K562 (cell line): Measurements from ENCODE around the gene ALK. TPM values are rescaled to one million over a fixed set of nuclear protein-coding genes. Genes with fewer than 3 reads are reported as not detected.

ENCODE experiments used
- ATAC-seq: fragments of 200-7000 bp; cut with Tn5 transposase; 3 replicates; pipeline ENCODE4 v1.9.1; 2020; ENCODE audit warnings: moderate library complexity
- BruUV-seq: library from RNA; stranded (reverse); fragments of 400-500 nt; replicated peaks from 2 replicates; lab custom pipeline; 2021; lab: Mats Ljungman, UMichigan
- CTCF ChIA-PET: fragments of 300-600 bp; formaldehyde crosslinking; extraction: SDS; loops from one replicate; lab custom pipeline; 2021; ENCODE audit warnings: low intra/inter-chr PET ratio; lab: Yijun Ruan, JAX
- POLR2A ChIA-PET: fragments of 300-600, 350-650 bp; sonication (Branson Sonifier 250); formaldehyde crosslinking; extraction: SDS; loops from one replicate; lab custom pipeline; 2021; ENCODE audit warnings: antibody characterized with exemption, inconsistent platforms; lab: Yijun Ruan, JAX
- DNase-seq, 4 experiments: peaks; one replicate each; pipeline versions ENCODE4 v3.0.0 to v3.0.0-alpha.2; 2011 to 2018; ENCODE audit warnings: low spot score in 3 of 4, mixed read lengths in 3 of 4; ENCODE audit errors: extremely low read depth in 1 of 4
- FAIRE-seq: peaks from 2 replicates; lab custom pipeline; 2011; peaks lifted over from hg19 to GRCh38; lab: Jason Lieb, UNC
- H2AFZ ChIP-seq: 2 replicates; pipeline ENCODE4 v1.6.0; 2011; ENCODE audit warnings: low read depth, low read length, control low read depth, inconsistent platforms
- H3K27ac ChIP-seq: fragments of 200-600 bp; 3 replicates; pipeline ENCODE4 v1.8.0; 2011; ENCODE audit warnings: low read depth, mild to moderate bottlenecking, control low read depth, inconsistent platforms, low read length, moderate library complexity, mixed read lengths; ENCODE audit errors: extremely low read depth
- H3K27me3 ChIP-seq, 2 experiments: fragments of 300-600 bp in 1 of 2; 2 replicates in 1 of 2; 3 replicates in 1 of 2; pipeline versions ENCODE4 v1.6.0 to v1.8.0; 2011; ENCODE audit warnings: inconsistent platforms in 2 of 2, low read length in 2 of 2, mild to moderate bottlenecking in 1 of 2, mixed read lengths in 1 of 2, moderate library complexity in 1 of 2; ENCODE audit not compliant: control insufficient read depth in 2 of 2, insufficient read depth in 2 of 2
- H3K36me3 ChIP-seq: fragments of 300-600 bp; 3 replicates; pipeline ENCODE4 v1.8.0; 2011; ENCODE audit warnings: mild to moderate bottlenecking, low read length, inconsistent platforms; ENCODE audit not compliant: control insufficient read depth, insufficient read depth
- H3K4me1 ChIP-seq, 2 experiments: fragments of 200-600 bp in 1 of 2; replicated peaks in 1 of 2; 2 replicates in 1 of 2; 3 replicates in 1 of 2; pipeline versions ENCODE4 v1.5.1 to v1.8.0; 2011; ENCODE audit warnings: inconsistent platforms in 2 of 2, low read length in 2 of 2, mild to moderate bottlenecking in 1 of 2, mixed read lengths in 1 of 2, moderate library complexity in 1 of 2; ENCODE audit not compliant: control insufficient read depth in 2 of 2, insufficient read depth in 2 of 2
- H3K4me2 ChIP-seq: 2 replicates; pipeline ENCODE4 v1.6.1; 2011; ENCODE audit warnings: low read length, control low read depth, inconsistent platforms, mixed read lengths; ENCODE audit not compliant: insufficient read depth
- H3K4me3 ChIP-seq: fragments of 200-600 bp; sonication (generic), shearing (Covaris generic); 2 replicates; pipeline ENCODE4 v1.5.1; 2016; ENCODE audit warnings: control low read depth, inconsistent platforms
- H3K79me2 ChIP-seq: fragments of 200-600 bp; 3 replicates; pipeline ENCODE4 v1.8.0; 2011; ENCODE audit warnings: low read length, inconsistent platforms; ENCODE audit not compliant: control insufficient read depth, insufficient read depth
- H3K9ac ChIP-seq, 2 experiments: 2 replicates each; pipeline versions ENCODE4 v1.6.0 to v1.6.1; 2011; ENCODE audit warnings: low read depth in 2 of 2, low read length in 2 of 2, control low read depth in 1 of 2, inconsistent platforms in 1 of 2, mild to moderate bottlenecking in 1 of 2, mixed read lengths in 1 of 2; ENCODE audit not compliant: insufficient read depth in 1 of 2
- H3K9me1 ChIP-seq: one replicate; pipeline ENCODE4 v1.6.0; 2011; ENCODE audit warnings: inconsistent platforms, mild to moderate bottlenecking, low read length, moderate library complexity; ENCODE audit not compliant: control insufficient read depth, insufficient read depth
- H3K9me3 ChIP-seq: replicated peaks from 2 replicates; pipeline ENCODE4 v1.5.1; 2011; ENCODE audit warnings: low read depth, low read length, inconsistent platforms; ENCODE audit not compliant: control insufficient read depth, insufficient read depth
- H4K20me1 ChIP-seq: replicated peaks from 2 replicates; pipeline ENCODE4 v1.6.1; 2011; ENCODE audit warnings: low read length, inconsistent platforms, mixed read lengths; ENCODE audit not compliant: control insufficient read depth, insufficient read depth
- ETV1 ChIP-seq: fragments of 450-650 bp; conservative IDR thresholded peaks from 2 replicates; pipeline ENCODE4 v1.6.1; 2016; ENCODE audit warnings: missing genetic modification characterization, control low read depth, low read depth, missing compliant biosample characterization
- KHSRP ChIP-seq: fragments of 450-650 bp; IDR thresholded peaks from 2 replicates; pipeline ENCODE4 v1.6.1; 2017
- MYC ChIP-seq, 2 experiments: fragments of 250-450 bp in 1 of 2; sonication (Bioruptor Pico) in 1 of 2; IDR thresholded peaks; 2 replicates each; pipeline versions ENCODE4 v1.5.1 to v1.6.1; 2012 to 2021; ENCODE audit warnings: low read depth in 2 of 2, borderline replicate concordance in 1 of 2, improper control_type of control experiment in 1 of 2, low read length in 1 of 2, mild to moderate bottlenecking in 1 of 2, moderate library complexity in 1 of 2
- RBM39 ChIP-seq: fragments of 200-400 bp; formaldehyde crosslinking; optimal IDR thresholded peaks from 2 replicates; pipeline ENCODE3; 2018; ENCODE audit warnings: low read depth, low read length
- SRF ChIP-seq, 2 experiments: fragments of 250-450, 450-650 bp in 1 of 2; sonication (Bioruptor Pico) in 1 of 2; sonication (generic) in 1 of 2; formaldehyde crosslinking; IDR thresholded peaks; 2 replicates each; pipeline versions ENCODE4 v1.5.0 to v1.5.1; 2020 to 2022; ENCODE audit warnings: mild to moderate bottlenecking in 1 of 2, missing genetic modification reagents in 1 of 2
- TRIM25 ChIP-seq: fragments of 450-650 bp; IDR thresholded peaks from 2 replicates; pipeline ENCODE4 v1.7.0; 2016; ENCODE audit warnings: borderline replicate concordance
- ZBTB40 ChIP-seq, 2 experiments: fragments of 450-650 bp in 1 of 2; sonication (generic) in 1 of 2; formaldehyde crosslinking in 1 of 2; IDR thresholded peaks; 2 replicates each; pipeline versions ENCODE4 v1.7.1 to v1.9.0; 2016 to 2022; ENCODE audit warnings: inconsistent platforms in 1 of 2, mild to moderate bottlenecking in 1 of 2, missing genetic modification reagents in 1 of 2
- ZNF512 ChIP-seq: IDR thresholded peaks from 2 replicates; pipeline ENCODE4 v1.6.1; 2016; ENCODE audit warnings: missing genetic modification characterization, missing compliant biosample characterization
- WGBS: fragments of 100-300 bp; shearing (Covaris generic); methylation state at CpG from one replicate; pipeline ENCODE4 v1.1.6; 2016; ENCODE audit warnings: low coverage, mixed read lengths; ENCODE audit not compliant: insufficient coverage; ENCODE audit errors: missing lambda C conversion rate; 5-methylcytosine and 5-hydroxymethylcytosine counted together
- in situ Hi-C: fragments of 300-500 bp; cut with MboI; formaldehyde crosslinking; loops from 4 replicates; pipeline ENCODE4 v1.15.0; 2018; ENCODE audit warnings: inconsistent platforms, mixed read lengths
- intact Hi-C: fragments of 100-400 bp; cut with micrococcal nuclease; formaldehyde crosslinking; loops from 2 replicates; pipeline ENCODE4 v1.14.2; 2022
- polyA plus RNA-seq, 8 experiments: library from polyadenylated mRNA; depleted of rRNA in 4 of 8; stranded (reverse) in 5 of 8; unstranded in 3 of 8; fragments of >200 nt; fragmentation: Nextera tagmentation in 2 of 8; fragmentation: Illumina TruSeq in 1 of 8; extraction: Ambion mirVana in 2 of 8; extraction: Trizol in 1 of 8; gene quantifications; 2 replicates each; pipeline versions ENCODE4 v1.2.1 to v1.2.3, GENCODE V29; 2011 to 2014; ENCODE audit warnings: inconsistent platforms in 1 of 8, missing spikeins in 1 of 8
- total RNA-seq, 7 experiments: library from RNA; depleted of rRNA in 6 of 7; stranded (reverse); fragments of >200 nt in 6 of 7; fragmentation: Illumina TruSeq in 2 of 7; extraction: Trizol in 2 of 7; gene quantifications; 2 replicates each; pipeline versions ENCODE4 v1.2.1 to v1.2.3, GENCODE V29; 2011 to 2021; ENCODE audit warnings: low replicate concordance in 1 of 7

Gene ALK
- total and polyA plus RNA-seq, 9 of the 15 experiments (the other 6 are each of a cell fraction or from before 2014, with no cell fraction given) = not detected

DNA sequence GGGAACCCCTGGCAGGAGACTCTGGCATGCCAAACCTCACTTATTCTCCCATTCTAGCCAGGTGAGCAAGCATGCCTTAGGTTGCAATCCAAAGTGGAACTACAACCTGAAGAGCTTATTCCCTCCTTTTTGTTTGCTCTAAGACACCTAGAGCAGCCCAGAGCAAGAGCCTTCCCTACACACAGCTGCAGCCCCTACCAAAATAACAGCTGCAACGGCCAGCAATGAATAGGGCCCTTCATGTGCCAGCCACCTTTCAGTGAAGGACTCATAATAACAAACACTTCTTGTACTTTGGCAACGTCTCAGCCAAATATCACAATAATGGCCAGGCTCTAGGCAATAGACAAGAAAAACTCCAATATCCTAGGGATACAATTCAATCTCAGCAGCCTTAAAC, 178.7 kb downstream of the ALK start:
- Histone ChIP-seq H4K20me1 (no peaks in the 10 kb centered on the region; the same call in 1 of the 2 replicates), H3K36me3 (no peaks in the 10 kb centered on the region), H2AFZ (no peak overlapping the region), H3K9me3 (no peaks in the 10 kb centered on the region), H3K4me1 (no peaks in the 10 kb centered on the region), H3K9me1 (no peaks in the 10 kb centered on the region), H3K79me2 (no peaks in the 10 kb centered on the region), H3K4me3 (no peak overlapping the region), H3K27me3 (no peaks in the 10 kb centered on the region), H3K4me2 (no peak overlapping the region), H3K27ac (no peak overlapping the region), H3K9ac (no peak overlapping the region)
- no peak for ATAC-seq
- intact Hi-C loops (no loop called here), in situ Hi-C loops (no loop called here)
- DNase-seq = no peak
- no peak for FAIRE-seq
- ChIA-PET CTCF (no interaction called here), POLR2A (interaction anchor here (2.0 kb wide), 1 partner anchor 14 kb away, joined by 5 read pairs; no protein-coding TSS in a partner anchor)
- 0% methylated on average over 2 of the region's 2 CpGs for WGBS
- BruUV-seq = no TSS peak
- TF ChIP-seq MYC (IDR thresholded peaks at IDR 0.05; ENCODE audit: low read depth, low read length) (no peak), MYC (CRISPR knock-in tag; IDR thresholded peaks at IDR 0.05; ENCODE audit: borderline replicate concordance, low read depth) (no peak), RBM39 (no peak), KHSRP (no peak), ZNF512 (tag) (no peak), TRIM25 (no peak), ETV1 (tag) (no peak), SRF (CRISPR knock-in tag; IDR thresholded peaks at IDR 0.05) (no peak), ZBTB40 (IDR thresholded peaks at IDR 0.05) (no peak), ZBTB40 (CRISPR knock-in tag; IDR thresholded peaks at IDR 0.05) (no peak)
